A673 (cell line): ENCODE measurements around the gene TEX14. TPM values are rescaled to one million over a fixed set of nuclear protein-coding genes. Genes with fewer than 3 reads are reported as not detected.

ENCODE experiments used
- BruUV-seq: library from RNA; stranded (reverse); fragments of 400-500 nt; replicated peaks from 2 replicates; lab custom pipeline; 2021; lab: Mats Ljungman, UMichigan
- CTCF ChIA-PET: fragments of 300-600 bp; sonication (Branson Sonifier 250); formaldehyde crosslinking; loops from one replicate; lab custom pipeline; 2022; ENCODE audit warnings: antibody characterized with exemption; lab: Charles Lee
- POLR2A ChIA-PET: fragments of 300-600 bp; sonication (Branson Sonifier 250); formaldehyde crosslinking; loops from one replicate; lab custom pipeline; 2022; ENCODE audit warnings: antibody characterized with exemption; ENCODE audit not compliant: low non-redundant PET; lab: Charles Lee
- DNase-seq: peaks from one replicate; pipeline ENCODE4 v3.0.0-alpha.2; 2015; ENCODE audit warnings: low spot score
- H3K27ac ChIP-seq: fragments of 200-600 bp; sonication (generic); 2 replicates; pipeline ENCODE4 v1.5.1; 2016; ENCODE audit warnings: mixed run types, low read depth, mild to moderate bottlenecking, mixed read lengths, antibody characterized with exemption, low read length; ENCODE audit not compliant: poor library complexity, severe bottlenecking
- H3K27me3 ChIP-seq: fragments of 200-600 bp; sonication (generic); replicated peaks from 2 replicates; pipeline ENCODE4 v1.6.1; 2017; ENCODE audit warnings: mixed run types, low read depth, mild to moderate bottlenecking, mixed read lengths, antibody characterized with exemption, low read length; ENCODE audit not compliant: insufficient read depth, poor library complexity
- H3K36me3 ChIP-seq: fragments of 200-600 bp; sonication (generic); 2 replicates; pipeline ENCODE4 v1.6.1; 2016; ENCODE audit warnings: mixed run types, mild to moderate bottlenecking, mixed read lengths, antibody characterized with exemption, low read length; ENCODE audit not compliant: insufficient read depth, poor library complexity, severe bottlenecking
- H3K4me1 ChIP-seq: fragments of 200-600 bp; sonication (generic); 2 replicates; pipeline ENCODE4 v1.6.1; 2017; ENCODE audit warnings: mixed run types, mild to moderate bottlenecking, mixed read lengths, antibody characterized with exemption, low read length; ENCODE audit not compliant: insufficient read depth, poor library complexity, severe bottlenecking
- H3K4me3 ChIP-seq: fragments of 200-600 bp; sonication (generic); 2 replicates; pipeline ENCODE4 v1.5.1; 2016; ENCODE audit warnings: low read depth, mixed run types, mild to moderate bottlenecking, mixed read lengths, low read length; ENCODE audit not compliant: poor library complexity, severe bottlenecking
- H3K9me3 ChIP-seq: fragments of 200-600 bp; sonication (generic); 2 replicates; pipeline ENCODE4 v1.6.1; 2016; ENCODE audit warnings: mixed run types, low read depth, mild to moderate bottlenecking, mixed read lengths, antibody characterized with exemption, low read length; ENCODE audit not compliant: poor library complexity, severe bottlenecking
- CTCF ChIP-seq: fragments of 300-800, 200-600 bp; sonication (generic); conservative IDR thresholded peaks from 2 replicates; pipeline ENCODE4 v1.5.1; 2017; ENCODE audit warnings: low read depth, mild to moderate bottlenecking, antibody characterized with exemption, low read length, moderate library complexity, mixed read lengths
- EZH2 ChIP-seq: fragments of 200-600 bp; sonication (generic); IDR thresholded peaks from 2 replicates; pipeline ENCODE4 v1.6.1; 2017; ENCODE audit warnings: borderline replicate concordance, low read depth, mild to moderate bottlenecking, mixed read lengths, antibody characterized with exemption, low read length; ENCODE audit not compliant: poor library complexity, severe bottlenecking
- intact Hi-C: fragments of 100-400 bp; cut with micrococcal nuclease; formaldehyde crosslinking; loops from one replicate; pipeline ENCODE4 v1.10.0; 2022; ENCODE audit not compliant: unreplicated experiment
- total RNA-seq: library from RNA; stranded (reverse); gene quantifications from 2 replicates; pipeline ENCODE4 v1.2.3, GENCODE V29; 2021

Gene TEX14
- total RNA-seq, 1 experiment from 2014 or later = 0.26 TPM

GRCh38 chr17:58648236-58648635 lies 43.6 kb downstream of the TEX14 start:
- Histone ChIP-seq H3K4me1 (no peaks in the 10 kb centered on the region), H3K36me3 (no peaks in the 10 kb centered on the region), H3K27ac (no peak overlapping the region), H3K4me3 (no peak overlapping the region), H3K9me3 (no peaks in the 10 kb centered on the region), H3K27me3 (no peaks in the 10 kb centered on the region)
- DNase-seq = no peak
- TF ChIP-seq EZH2 (no peak), CTCF (no peak)
- ChIA-PET CTCF (no interaction called here), POLR2A (interaction anchor here (0.6 to 1.3 kb wide), 2 partner anchors 17 to 22 kb away, joined by 4 to 5 read pairs; no protein-coding TSS in a partner anchor)
- intact Hi-C loops = no loop called here
- BruUV-seq = no TSS peak

GRCh38 chr17:58643147-58643546 lies 48.7 kb downstream of the TEX14 start:
- Histone ChIP-seq H3K27ac (no peak overlapping the region), H3K36me3 (no peaks in the 10 kb centered on the region), H3K4me3 (no peak overlapping the region), H3K9me3 (no peaks in the 10 kb centered on the region), H3K4me1 (no peaks in the 10 kb centered on the region), H3K27me3 (no peaks in the 10 kb centered on the region)
- ChIA-PET POLR2A (interaction anchor here (1.2 kb wide), 1 partner anchor 11 kb away, joined by 5 read pairs; no protein-coding TSS in a partner anchor), CTCF (no interaction called here)
- no TSS peak for BruUV-seq
- intact Hi-C loops = no loop called here
- no peak for DNase-seq
- no peak for TF ChIP-seq EZH2
- TF ChIP-seq CTCF = no peak

- no TSS peak for BruUV-seq
- intact Hi-C loops = no loop called here
- TF ChIP-seq EZH2 (no peak), CTCF (no peak)
- no peaks in the 10 kb centered on the region for H3K4me1 ChIP-seq
- POLR2A ChIA-PET = interaction anchor here (1.0 kb wide), 1 partner anchor 11 kb away, joined by 8 read pairs; no protein-coding TSS in a partner anchor
- H3K27me3 ChIP-seq = no peaks in the 10 kb centered on the region
- CTCF ChIA-PET = no interaction called here
- no peaks in the 10 kb centered on the region for H3K36me3 ChIP-seq
- DNase-seq = peak; percentile 73
- H3K4me3 ChIP-seq = no peak overlapping the region
- no peak overlapping the region for H3K27ac ChIP-seq
- no peaks in the 10 kb centered on the region for H3K9me3 ChIP-seq
Observed at GRCh38 chr17:58641887-58642311, 49.9 kb downstream of the TEX14 start.
